ENCODE data around the gene ITM2A.

ITM2A gene

DNA sequence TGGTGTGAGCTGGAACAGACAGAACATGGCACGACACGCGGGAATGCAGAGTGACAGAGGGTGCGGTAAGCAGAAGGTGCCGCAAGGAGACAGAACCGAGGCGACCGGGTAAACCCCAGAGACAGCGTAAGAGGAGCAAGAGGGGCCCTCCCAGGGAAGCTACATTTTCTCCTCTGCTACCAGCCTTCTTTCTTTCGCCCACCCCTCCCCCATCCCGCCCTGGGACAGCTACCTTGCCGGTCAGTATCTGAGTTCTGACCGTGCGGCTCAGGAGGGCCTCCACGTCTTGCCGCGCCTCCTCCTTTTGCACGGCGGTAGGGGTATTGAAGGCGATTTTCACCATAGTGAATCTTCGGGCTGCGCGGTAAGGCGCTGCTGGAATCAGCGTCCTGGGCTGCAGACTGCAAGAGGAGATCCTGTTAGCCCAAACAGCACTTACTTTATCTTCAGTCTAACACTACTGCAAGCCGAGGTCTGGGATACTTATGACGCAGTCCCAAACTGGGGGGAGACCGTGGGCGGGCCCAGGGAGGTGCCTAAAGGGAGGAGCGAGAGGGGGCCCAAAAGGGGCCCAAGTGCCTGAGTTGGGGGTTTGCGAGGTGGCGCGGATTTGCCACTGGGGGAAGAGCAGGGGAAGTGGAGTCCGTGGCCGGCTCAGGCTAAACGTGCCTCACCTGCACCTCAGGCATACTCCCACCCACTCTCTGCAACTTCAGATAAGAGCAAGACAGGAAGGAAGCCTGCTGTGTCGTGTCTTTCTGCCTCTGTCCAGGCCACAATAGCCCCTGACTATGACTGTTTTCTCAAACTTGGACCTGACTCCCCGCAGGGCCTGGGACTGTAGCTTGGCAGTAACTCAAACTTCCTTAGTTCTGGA lies at the start of gene ITM2A:
TSS of gene ITM2A (minus strand) at position 462 of the 877 bp plus-strand sequence. CDS start at position 343, 119 bp downstream.
- peak; percentile 29 to 48 for DNase-seq (ENCODE audit: low read depth in 2 of 2)

- no peak for DNase-seq (ENCODE audit: low read depth in 2 of 2)
Measured at GRCh38 chrX:79415056-79415455, 47.9 kb upstream of the ITM2A start.

DNA sequence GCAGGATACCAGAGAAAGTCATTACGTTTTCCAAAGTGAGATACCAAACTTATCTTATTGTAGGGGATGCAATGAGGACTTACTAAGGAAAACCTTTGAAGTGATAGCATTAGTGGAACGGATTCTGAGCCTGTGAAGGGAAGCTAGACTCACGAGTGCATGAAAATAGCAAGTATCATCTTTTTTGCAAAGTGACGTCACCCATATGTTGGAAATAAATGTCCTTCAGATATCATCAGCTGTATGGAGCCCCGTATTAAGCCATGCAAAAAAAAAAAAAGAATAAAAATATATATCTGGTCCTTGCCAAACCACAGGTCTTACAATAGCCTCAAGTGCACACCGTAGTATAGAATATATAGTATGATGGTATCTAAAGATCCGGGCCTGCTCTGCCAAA lies 46.8 kb upstream of the ITM2A start:
- no peak for DNase-seq (ENCODE audit: low read depth in 2 of 2)

DNA sequence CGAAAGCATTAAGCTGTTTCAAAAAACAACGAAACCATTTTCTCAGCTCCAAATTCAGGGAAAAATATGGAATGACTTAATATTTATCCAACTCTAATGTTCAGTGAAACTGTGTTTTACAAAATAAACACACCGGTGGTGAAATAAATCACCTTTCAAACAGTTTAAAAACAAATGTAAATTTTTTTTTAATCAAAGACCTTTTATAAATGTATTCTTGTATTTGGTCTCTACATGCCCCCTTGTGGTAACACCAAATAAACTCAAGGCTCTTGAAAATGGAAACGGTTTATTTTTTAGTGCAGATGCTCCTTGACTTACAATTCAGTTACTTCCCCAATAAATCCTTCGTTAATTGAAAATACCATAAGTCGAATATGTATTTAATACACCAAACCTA lies 45.8 kb upstream of the ITM2A start:
- DNase-seq (ENCODE audit: low read depth in 2 of 2) = no peak

- DNase-seq (ENCODE audit: low read depth in 2 of 2) = no peak
Measured at GRCh38 chrX:79412166-79412565, 45.0 kb upstream of the ITM2A start.

- no peak for DNase-seq (ENCODE audit: low read depth in 2 of 2)
Measured at GRCh38 chrX:79409657-79410056, 42.5 kb upstream of the ITM2A start.

DNA sequence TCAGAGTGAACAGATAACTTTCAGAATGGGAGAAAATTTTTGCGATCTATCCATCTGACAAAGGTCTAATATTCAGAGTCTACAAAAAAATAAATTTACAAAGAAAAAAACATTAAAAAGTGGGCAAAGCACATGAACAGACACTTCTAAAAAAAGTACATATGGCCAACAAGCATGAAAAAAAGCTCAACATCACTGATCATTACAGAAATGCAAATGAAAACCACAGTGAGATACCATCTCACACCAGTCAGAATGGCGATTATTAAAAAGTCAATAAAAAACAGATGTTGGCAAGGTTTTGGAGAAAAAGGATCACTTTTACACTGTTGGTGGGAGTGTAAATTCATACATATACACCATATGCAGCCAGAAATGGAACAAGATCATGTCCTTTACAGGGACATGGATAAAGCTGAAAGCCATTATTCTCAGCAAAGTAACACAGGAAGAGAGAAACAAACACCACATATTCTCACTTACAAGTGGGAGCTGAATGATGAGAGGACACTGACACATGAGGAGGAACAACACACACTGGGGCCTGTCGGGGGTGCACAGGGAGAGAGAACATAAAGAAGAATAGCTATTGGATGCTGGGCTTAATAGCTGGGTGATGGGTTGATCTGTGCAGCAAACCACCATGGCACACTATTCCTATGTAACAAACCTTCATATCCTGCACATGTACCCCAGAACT lies 41.6 kb upstream of the ITM2A start:
- DNase-seq (ENCODE audit: low read depth in 2 of 2) = no peak

DNA sequence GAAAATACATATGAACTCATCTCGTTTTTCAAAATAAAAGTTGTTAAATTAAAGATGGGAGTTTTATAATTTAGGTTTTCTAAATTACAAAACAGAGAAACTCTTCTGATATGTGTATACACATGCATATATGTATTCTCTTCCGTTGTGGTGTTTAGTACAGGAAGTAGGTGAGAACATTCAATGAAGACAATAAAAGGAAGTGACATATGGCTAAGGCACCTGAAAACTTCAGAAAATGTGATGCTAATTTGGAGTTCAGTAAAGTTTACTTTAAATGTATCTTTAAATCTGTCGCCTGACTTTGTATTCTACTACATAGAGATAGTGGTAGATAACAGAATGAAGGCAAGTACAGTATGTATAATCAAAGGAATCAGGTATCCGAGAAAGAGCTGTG lies 33.5 kb upstream of the ITM2A start:
- no peak for DNase-seq (ENCODE audit: low read depth in 2 of 2)

DNA sequence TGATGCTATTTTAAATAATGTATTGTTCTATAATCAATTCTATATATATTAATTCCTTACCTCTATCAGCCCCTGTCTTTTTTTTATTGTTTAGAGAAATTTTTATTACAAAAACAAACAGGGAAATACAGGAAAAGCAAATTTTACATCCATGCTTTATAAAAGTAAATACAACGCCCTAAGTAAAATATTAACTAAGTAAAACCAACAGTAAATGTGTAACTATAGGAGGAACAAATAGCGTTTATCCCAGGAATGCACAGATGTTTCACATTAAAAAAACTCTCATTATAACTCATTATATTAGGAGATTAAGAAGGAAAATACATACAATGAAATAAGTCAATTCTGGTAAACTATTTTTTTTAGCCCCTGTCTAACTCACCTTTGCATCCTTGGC lies 8.2 kb upstream of the ITM2A start:
- DNase-seq (ENCODE audit: low read depth in 2 of 2) = no peak

GRCh38 chrX:79371640-79372039 lies 4.5 kb upstream of the ITM2A start:
- no peak for DNase-seq (ENCODE audit: low read depth in 2 of 2)

DNA sequence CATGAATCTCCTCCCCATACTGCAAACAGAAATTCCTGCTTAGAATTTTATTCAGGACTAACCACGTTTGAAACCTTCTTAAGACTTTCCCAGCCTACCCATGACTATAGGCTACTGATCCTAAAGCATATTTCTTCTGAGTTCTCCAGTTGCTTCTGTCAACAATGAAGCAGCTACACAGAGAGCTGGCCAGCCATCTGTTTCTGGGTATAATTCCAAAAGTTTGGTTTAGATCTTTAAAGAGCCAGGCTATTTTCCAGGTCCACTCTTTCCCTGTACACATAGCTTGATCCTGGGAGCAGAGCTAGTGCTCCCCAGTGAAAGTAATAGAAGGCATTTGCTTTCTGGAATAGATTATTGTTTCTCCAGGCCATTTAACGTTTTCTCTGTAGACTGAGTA lies 4.0 kb upstream of the ITM2A start:
- no peak for DNase-seq (ENCODE audit: low read depth in 2 of 2)

DNA sequence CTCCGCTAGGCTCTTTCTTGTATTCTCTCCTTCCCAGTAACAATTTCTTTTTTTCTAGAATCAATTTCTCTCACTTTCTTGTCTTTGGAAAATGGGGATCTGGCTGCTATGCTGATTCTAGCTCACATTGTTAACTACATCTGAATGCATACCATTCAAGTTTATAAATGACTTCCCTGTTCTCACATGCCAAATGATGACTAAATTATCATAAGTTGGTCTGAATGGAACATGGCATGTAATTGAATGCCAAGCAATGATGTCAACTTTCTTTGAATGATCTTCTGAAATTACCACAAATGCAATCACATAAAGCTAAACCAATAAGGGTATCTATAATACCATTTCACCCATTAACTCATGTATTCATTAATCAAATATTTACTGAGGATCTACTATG lies 2.7 kb upstream of the ITM2A start:
- DNase-seq (ENCODE audit: low read depth in 2 of 2) = no peak

DNA sequence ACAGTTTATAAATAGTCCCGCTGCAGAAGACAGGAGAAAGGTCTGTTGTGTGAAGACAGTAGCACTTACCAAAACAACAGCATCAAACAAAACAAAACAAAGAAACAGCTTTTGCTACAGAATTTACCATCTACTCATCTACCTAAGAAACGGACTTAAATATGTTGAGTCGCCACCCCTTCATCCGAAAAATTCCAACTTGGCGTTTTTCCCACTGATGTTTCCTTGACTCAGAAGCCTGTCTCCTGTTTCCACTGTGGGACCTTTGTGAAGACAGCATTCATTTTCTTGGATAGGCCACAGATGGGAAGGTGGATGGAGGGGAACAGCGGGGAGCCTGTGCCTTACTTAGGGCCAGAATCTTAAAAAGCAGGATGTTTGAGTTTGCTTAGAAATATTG lies 1.3 kb upstream of the ITM2A start:
- DNase-seq (ENCODE audit: low read depth in 2 of 2) = no peak

DNA sequence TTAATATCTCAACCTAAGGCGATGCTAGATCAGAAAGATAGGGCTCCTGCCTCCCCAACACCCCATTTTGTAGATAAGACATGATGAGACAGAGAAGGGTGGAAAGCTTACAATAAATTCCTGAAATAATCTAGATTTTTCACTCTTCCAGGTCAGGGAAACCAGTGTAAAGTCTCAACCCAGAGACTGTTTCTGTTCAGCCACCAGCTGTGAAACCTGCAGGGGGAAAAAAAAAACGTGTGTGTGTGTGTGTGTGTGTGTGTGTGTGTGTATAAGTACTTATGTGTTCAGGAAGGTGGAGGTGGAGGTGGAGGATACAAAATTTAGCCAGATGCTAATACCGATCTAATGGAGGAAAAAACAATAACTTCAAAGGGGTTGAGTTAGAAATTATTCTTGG lies 773 bp upstream of the ITM2A start:
- no peak for DNase-seq (ENCODE audit: low read depth in 2 of 2)

- DNase-seq (ENCODE audit: low read depth in 2 of 2) = no peak
Measured at GRCh38 chrX:79366556-79366872, 620 bp downstream of the ITM2A start.

DNA sequence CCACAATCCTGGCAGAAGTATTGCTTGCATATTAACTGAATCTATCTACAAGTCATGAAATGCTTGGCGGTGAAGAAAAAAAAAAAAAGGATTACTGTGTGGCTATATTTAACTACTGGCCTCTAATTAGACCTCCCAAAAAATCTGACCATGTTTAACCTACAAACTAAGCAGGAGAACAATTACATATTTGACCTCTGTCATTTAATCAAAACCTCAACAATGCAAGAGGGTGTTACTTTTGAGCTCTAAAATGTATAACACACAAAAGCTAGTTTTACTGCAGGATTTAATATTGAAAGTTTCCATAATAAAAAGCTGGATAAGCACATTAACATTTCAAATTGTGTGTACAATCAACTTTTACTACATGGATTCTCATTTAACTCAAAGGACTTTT lies 1.5 kb downstream of the ITM2A start:
- no peak for DNase-seq (ENCODE audit: low read depth in 2 of 2)

DNA sequence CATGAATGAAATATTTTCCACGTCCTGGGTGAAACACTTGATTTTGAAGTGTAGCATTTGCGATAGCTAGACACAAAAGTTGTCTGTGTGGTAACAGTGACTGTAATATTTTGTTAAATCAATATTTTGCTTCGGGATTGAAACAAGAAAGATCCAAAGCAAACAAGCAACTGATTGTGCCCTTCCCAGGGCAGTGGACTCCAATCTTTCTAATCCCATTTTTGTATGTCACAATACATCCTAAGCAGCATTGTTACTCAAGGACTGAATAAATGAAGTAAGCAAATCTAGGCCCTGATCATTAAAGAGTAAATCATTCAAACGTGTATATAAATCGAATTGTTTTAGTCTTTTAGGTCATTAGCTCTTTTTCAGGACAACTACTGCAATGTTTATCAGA lies 2.8 kb downstream of the ITM2A start:
- DNase-seq (ENCODE audit: low read depth in 2 of 2) = no peak

DNA sequence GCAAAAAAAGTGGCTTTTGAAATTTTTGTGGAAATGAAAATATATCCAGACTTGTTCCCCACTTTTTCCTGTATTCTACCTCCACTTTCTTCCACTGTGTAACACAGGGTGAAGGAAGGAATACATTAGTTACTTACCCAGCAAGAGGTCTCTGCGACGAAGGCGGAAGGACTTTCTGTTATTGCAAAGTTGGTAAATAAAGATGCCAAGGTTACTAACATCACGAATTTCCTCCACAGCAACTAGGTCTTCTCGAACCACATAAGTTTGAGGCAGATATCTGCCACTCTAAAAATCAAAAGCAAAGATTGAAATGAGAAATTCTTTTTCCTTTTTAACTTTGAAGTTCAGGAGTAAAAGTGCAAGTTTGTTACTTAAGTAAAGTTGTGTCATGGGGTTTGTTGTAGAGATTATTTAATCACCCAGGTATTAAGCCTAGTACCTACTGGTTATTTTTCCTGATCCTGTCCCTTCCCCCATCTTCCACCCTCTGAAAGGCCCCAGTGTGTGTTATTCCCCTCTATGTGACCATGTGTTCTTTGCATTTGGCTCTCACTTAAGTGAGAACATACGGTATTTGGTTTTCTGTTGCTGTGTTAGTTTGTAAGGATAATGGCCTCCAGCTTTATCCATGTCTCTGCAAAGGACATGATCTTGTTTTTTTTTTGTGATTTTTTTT lies 5.8 kb downstream of the ITM2A start:
- no peak for DNase-seq (ENCODE audit: low read depth in 2 of 2)

- no peak for DNase-seq (ENCODE audit: low read depth in 2 of 2)
Measured at GRCh38 chrX:79336869-79337815, 30.0 kb downstream of the ITM2A start.

DNA sequence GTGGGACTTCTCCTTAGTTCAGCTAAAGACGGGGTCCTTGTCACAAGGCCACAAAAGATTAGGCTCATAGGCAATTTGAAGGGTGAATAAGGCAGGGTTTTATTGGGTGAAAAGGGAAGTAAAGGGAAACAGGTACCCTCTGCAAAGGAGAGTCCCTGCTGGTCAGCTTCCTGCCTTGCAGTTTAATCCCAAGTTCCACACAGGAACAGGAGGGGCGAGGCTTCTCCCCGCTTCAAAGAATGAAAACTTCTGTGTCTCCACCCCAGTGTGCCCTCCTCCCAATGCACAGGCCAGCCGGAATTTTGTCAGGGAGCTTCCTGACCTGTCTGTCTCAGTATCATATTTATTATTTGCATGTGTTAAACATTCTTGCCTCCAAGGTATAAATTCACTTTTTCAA lies 37.1 kb downstream of the ITM2A start:
- no peak for DNase-seq (ENCODE audit: low read depth in 2 of 2)

- peak; percentile 0 to 10 for DNase-seq (ENCODE audit: low read depth in 2 of 2)
Measured at GRCh38 chrX:79325263-79325958, 41.7 kb downstream of the ITM2A start.

Measured in stimulated activated CD4-positive, alpha-beta T cell treated with anti-CD3 and anti-CD28 coated beads, Interleukin-1b, Interleukin-23, amount 100 ng/mL, for 4 hours (primary cell).